K562 (cell line): ENCODE measurements around the gene RHD. TPM values are rescaled to one million over a fixed set of nuclear protein-coding genes. Genes with fewer than 3 reads are reported as not detected.

Source experiments
- BHLHE40 ChIP-seq: IDR thresholded peaks from 2 replicates; pipeline ENCODE4 v1.6.1; 2011; ENCODE audit warnings: low read length, improper control_type of control experiment
- FOSL1 ChIP-seq: fragments of 200-800 bp; sonication (Bioruptor generic); conservative IDR thresholded peaks from 2 replicates; pipeline ENCODE4 v1.6.1; 2016; ENCODE audit warnings: missing genetic modification characterization, missing compliant biosample characterization
- JUN ChIP-seq, 2 experiments: sonication (generic) in 1 of 2; formaldehyde crosslinking in 1 of 2; IDR thresholded peaks; 2 replicates each; pipeline versions ENCODE4 v1.6.1 to v1.8.0; 2012 to 2022; ENCODE audit warnings: borderline replicate concordance in 2 of 2, mild to moderate bottlenecking in 2 of 2, improper control_type of control experiment in 1 of 2, low read depth in 1 of 2, low read length in 1 of 2, missing genetic modification reagents in 1 of 2
- RNF219 ChIP-seq: fragments of 250-450 bp; sonication (Bioruptor Pico); IDR thresholded peaks from 2 replicates; pipeline ENCODE4 v1.5.0; 2022; ENCODE audit warnings: mild to moderate bottlenecking
- SMARCB1 ChIP-seq: IDR thresholded peaks from 2 replicates; pipeline ENCODE4 v1.6.1; 2011; ENCODE audit warnings: improper control_type of control experiment, low read depth; ENCODE audit not compliant: insufficient read length
- ZNF318 ChIP-seq, 2 experiments: fragments of 450-650 bp; IDR thresholded peaks; 2 replicates each; pipeline ENCODE4 v1.6.1; 2016; ENCODE audit warnings: mild to moderate bottlenecking in 2 of 2, borderline replicate concordance in 1 of 2, low read depth in 1 of 2, moderate library complexity in 1 of 2
- polyA plus RNA-seq, 8 experiments: library from polyadenylated mRNA; depleted of rRNA in 4 of 8; stranded (reverse) in 5 of 8; unstranded in 3 of 8; fragments of >200 nt; fragmentation: Nextera tagmentation in 2 of 8; fragmentation: Illumina TruSeq in 1 of 8; extraction: Ambion mirVana in 2 of 8; extraction: Trizol in 1 of 8; gene quantifications; 2 replicates each; pipeline versions ENCODE4 v1.2.1 to v1.2.3, GENCODE V29; 2011 to 2014; ENCODE audit warnings: inconsistent platforms in 1 of 8, missing spikeins in 1 of 8
- total RNA-seq, 7 experiments: library from RNA; depleted of rRNA in 6 of 7; stranded (reverse); fragments of >200 nt in 6 of 7; fragmentation: Illumina TruSeq in 2 of 7; extraction: Trizol in 2 of 7; gene quantifications; 2 replicates each; pipeline versions ENCODE4 v1.2.1 to v1.2.3, GENCODE V29; 2011 to 2021; ENCODE audit warnings: low replicate concordance in 1 of 7
- TF ChIP-seq, protein P1 (sequence below): fragments of 250-450 bp; sonication (Bioruptor Pico); IDR thresholded peaks from 2 replicates; pipeline ENCODE4 v1.4.0; 2020; ENCODE audit warnings: borderline replicate concordance
- TF ChIP-seq, protein P2 (sequence below), 2 experiments: fragments of 450-650 bp in 1 of 2; sonication (generic) in 1 of 2; formaldehyde crosslinking in 1 of 2; IDR thresholded peaks in 1 of 2; conservative IDR thresholded peaks in 1 of 2; 2 replicates each; pipeline versions ENCODE4 v1.6.1 to v1.8.1; 2016 to 2023; ENCODE audit warnings: mild to moderate bottlenecking in 2 of 2, moderate library complexity in 2 of 2, inconsistent platforms in 1 of 2, missing genetic modification reagents in 1 of 2

RHD gene
- total and polyA plus RNA-seq, 9 of the 15 experiments (the other 6 are each of a cell fraction or from before 2014, with no cell fraction given), result 8.8 to 32.4 (median 15.0) TPM

- TF ChIP-seq ZNF318 (IDR thresholded peaks at IDR 0.05; ENCODE audit: borderline replicate concordance in 1 of 2, low read depth in 1 of 2), result no peak
- TF ChIP-seq, protein P1, sequence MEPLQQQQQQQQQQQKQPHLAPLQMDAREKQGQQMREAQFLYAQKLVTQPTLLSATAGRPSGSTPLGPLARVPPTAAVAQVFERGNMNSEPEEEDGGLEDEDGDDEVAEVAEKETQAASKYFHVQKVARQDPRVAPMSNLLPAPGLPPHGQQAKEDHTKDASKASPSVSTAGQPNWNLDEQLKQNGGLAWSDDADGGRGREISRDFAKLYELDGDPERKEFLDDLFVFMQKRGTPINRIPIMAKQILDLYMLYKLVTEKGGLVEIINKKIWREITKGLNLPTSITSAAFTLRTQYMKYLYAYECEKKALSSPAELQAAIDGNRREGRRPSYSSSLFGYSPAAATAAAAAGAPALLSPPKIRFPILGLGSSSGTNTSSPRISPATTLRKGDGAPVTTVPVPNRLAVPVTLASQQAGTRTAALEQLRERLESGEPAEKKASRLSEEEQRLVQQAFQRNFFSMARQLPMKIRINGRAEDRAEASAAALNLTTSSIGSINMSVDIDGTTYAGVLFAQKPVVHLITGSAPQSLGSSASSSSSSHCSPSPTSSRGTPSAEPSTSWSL (CRISPR knock-in tag), result no peak
- TF ChIP-seq, protein P2, sequence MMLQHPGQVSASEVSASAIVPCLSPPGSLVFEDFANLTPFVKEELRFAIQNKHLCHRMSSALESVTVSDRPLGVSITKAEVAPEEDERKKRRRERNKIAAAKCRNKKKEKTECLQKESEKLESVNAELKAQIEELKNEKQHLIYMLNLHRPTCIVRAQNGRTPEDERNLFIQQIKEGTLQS (IDR thresholded peaks at IDR 0.05), result peak; percentile 79
- TF ChIP-seq, protein P2 (CRISPR knock-in tag; conservative IDR thresholded peaks at IDR 0.05), result no peak
- TF ChIP-seq FOSL1, result peak; percentile 89
- peak; percentile 50; the same call in 1 of the 2 replicates for TF ChIP-seq JUN (IDR thresholded peaks at IDR 0.05; ENCODE audit: borderline replicate concordance, low read depth, low read length)
- no peak for TF ChIP-seq JUN (CRISPR knock-in tag; IDR thresholded peaks at IDR 0.05; ENCODE audit: borderline replicate concordance)
- TF ChIP-seq RNF219, result no peak
- TF ChIP-seq SMARCB1, result no peak
- TF ChIP-seq BHLHE40, result peak; percentile 94
Observed at GRCh38 chr1:25256578-25256965, 15.7 kb upstream of the RHD start (continued).
